ENCODE results near the gene LRRC55.

Gene LRRC55

GRCh38 chr11:57181678-57182305 is at the start of gene LRRC55:
Gene LRRC55, plus strand, starts transcription at chr11:57181953. Its CDS starts 70 bp downstream, at chr11:57182023.
- no peak within 1 kb of the TSS for H3K27ac ChIP-seq
- no peaks in the 10 kb centered on the region for H3K36me3 ChIP-seq
- no peak for DNase-seq
- H3K9me3 ChIP-seq (ENCODE audit: severe bottlenecking), result no peaks in the 10 kb centered on the region
- no peak for TF ChIP-seq CTCF (IDR thresholded peaks at IDR 0.05; ENCODE audit: low read depth, low read length)
- H3K4me3 ChIP-seq (ENCODE audit: low read depth, low read length), result no peak within 1 kb of the TSS
- H3K27me3 ChIP-seq (ENCODE audit: insufficient read depth, low read depth, severe bottlenecking), result no peaks in the 10 kb centered on the region

GRCh38 chr11:57133366-57134038 is 48.3 kb upstream of the LRRC55 start:
- Histone ChIP-seq H3K4me3 (ENCODE audit: low read depth, low read length) (no peak overlapping the region), H3K9me3 (ENCODE audit: severe bottlenecking) (no peaks in the 10 kb centered on the region), H3K27ac (no peak overlapping the region), H3K36me3 (no peaks in the 10 kb centered on the region), H3K27me3 (ENCODE audit: insufficient read depth, low read depth, severe bottlenecking) (peaks cover 11% of the 10 kb centered on the region)
- TF ChIP-seq CTCF (IDR thresholded peaks at IDR 0.05; ENCODE audit: low read depth, low read length), result no peak
- no peak for DNase-seq

- H3K27ac ChIP-seq, result no peak overlapping the region
- H3K36me3 ChIP-seq, result no peaks in the 10 kb centered on the region
- H3K27me3 ChIP-seq (ENCODE audit: insufficient read depth, low read depth, severe bottlenecking), result peaks cover 3% of the 10 kb centered on the region
- TF ChIP-seq CTCF (IDR thresholded peaks at IDR 0.05; ENCODE audit: low read depth, low read length), result no peak
- H3K9me3 ChIP-seq (ENCODE audit: severe bottlenecking), result no peaks in the 10 kb centered on the region
- no peak overlapping the region for H3K4me3 ChIP-seq (ENCODE audit: low read depth, low read length)
- no peak for DNase-seq
Observed at GRCh38 chr11:57134284-57134683, 47.5 kb upstream of the LRRC55 start.

- H3K27me3 ChIP-seq (ENCODE audit: insufficient read depth, low read depth, severe bottlenecking), result no peaks in the 10 kb centered on the region
- no peaks in the 10 kb centered on the region for H3K36me3 ChIP-seq
- no peak overlapping the region for H3K27ac ChIP-seq
- H3K9me3 ChIP-seq (ENCODE audit: severe bottlenecking), result no peaks in the 10 kb centered on the region
- TF ChIP-seq CTCF (IDR thresholded peaks at IDR 0.05; ENCODE audit: low read depth, low read length), result no peak
- DNase-seq, result no peak
- H3K4me3 ChIP-seq (ENCODE audit: low read depth, low read length), result no peak overlapping the region
Observed at GRCh38 chr11:57135020-57135751, 46.6 kb upstream of the LRRC55 start.

GRCh38 chr11:57140568-57140967 is 41.2 kb upstream of the LRRC55 start:
- no peak for TF ChIP-seq CTCF (IDR thresholded peaks at IDR 0.05; ENCODE audit: low read depth, low read length)
- no peak overlapping the region for H3K27ac ChIP-seq
- no peak for DNase-seq
- H3K9me3 ChIP-seq (ENCODE audit: severe bottlenecking), result no peaks in the 10 kb centered on the region
- no peak overlapping the region for H3K4me3 ChIP-seq (ENCODE audit: low read depth, low read length)
- H3K27me3 ChIP-seq (ENCODE audit: insufficient read depth, low read depth, severe bottlenecking), result no peaks in the 10 kb centered on the region
- H3K36me3 ChIP-seq, result no peaks in the 10 kb centered on the region
